IMR-90 (cell line): ENCODE measurements around the gene PLEKHB2. TPM values are rescaled to one million over a fixed set of nuclear protein-coding genes. Genes with fewer than 3 reads are reported as not detected.

Source experiments
- ATAC-seq: fragments of 200-7000 bp; cut with Tn5 transposase; 2 replicates; pipeline ENCODE4 v1.9.1; 2020; ENCODE audit warnings: low read depth, mild to moderate bottlenecking, moderate library complexity
- BruUV-seq: library from RNA; stranded (reverse); fragments of 400-500 nt; replicated peaks from 2 replicates; lab custom pipeline; 2021; lab: Mats Ljungman, UMichigan
- CTCF ChIA-PET: fragments of 300-600 bp; formaldehyde crosslinking; extraction: SDS; loops from one replicate; lab custom pipeline; 2021; ENCODE audit warnings: antibody characterized with exemption; lab: Yijun Ruan, JAX
- POLR2A ChIA-PET: fragments of 300-600 bp; sonication (Branson Sonifier 250); formaldehyde crosslinking; loops from one replicate; lab custom pipeline; 2022; ENCODE audit warnings: antibody characterized with exemption; ENCODE audit not compliant: unreplicated experiment; lab: Charles Lee
- DNase-seq: peaks from one replicate; pipeline ENCODE4 v3.0.0; 2013
- H2AFZ ChIP-seq: replicated peaks from 2 replicates; pipeline ENCODE3; 2013; ENCODE audit warnings: low read length, mild to moderate bottlenecking; ENCODE audit not compliant: poor library complexity
- H2AK5ac ChIP-seq: 2 replicates; pipeline ENCODE4 v1.6.1; 2013; ENCODE audit warnings: low read depth, low read length, inconsistent platforms
- H2AK9ac ChIP-seq: replicated peaks from 2 replicates; pipeline ENCODE3; 2013; ENCODE audit warnings: mild to moderate bottlenecking, low read depth, low read length, moderate library complexity; ENCODE audit not compliant: poor library complexity
- H2BK120ac ChIP-seq: 2 replicates; pipeline ENCODE4 v1.6.1; 2013; ENCODE audit warnings: low read depth, low read length, inconsistent platforms
- H2BK15ac ChIP-seq: 3 replicates; pipeline ENCODE4 v1.6.1; 2013; ENCODE audit warnings: low read depth, low read length, inconsistent platforms
- H2BK20ac ChIP-seq: 2 replicates; pipeline ENCODE4 v1.6.1; 2013; ENCODE audit warnings: low read depth, mild to moderate bottlenecking, inconsistent platforms, low read length, moderate library complexity
- H2BK5ac ChIP-seq: 2 replicates; pipeline ENCODE4 v1.6.1; 2013; ENCODE audit warnings: mild to moderate bottlenecking, low read depth, low read length, inconsistent platforms; ENCODE audit not compliant: poor library complexity, severe bottlenecking
- H3K14ac ChIP-seq: replicated peaks from 2 replicates; pipeline ENCODE4 v1.6.1; 2013; ENCODE audit warnings: low read depth, low read length, inconsistent platforms
- H3K18ac ChIP-seq: 2 replicates; pipeline ENCODE4 v1.6.1; 2013; ENCODE audit warnings: low read depth, low read length, control low read depth
- H3K23ac ChIP-seq: 2 replicates; pipeline ENCODE4 v1.6.1; 2013; ENCODE audit warnings: low read depth, low read length, inconsistent platforms
- H3K27ac ChIP-seq: 2 replicates; pipeline ENCODE4 v1.5.1; 2013; ENCODE audit warnings: mild to moderate bottlenecking, control low read depth, low read length; ENCODE audit not compliant: insufficient read depth
- H3K27me3 ChIP-seq: 2 replicates; pipeline ENCODE4 v1.6.1; 2013; ENCODE audit warnings: low read length; ENCODE audit not compliant: control insufficient read depth, insufficient read depth
- H3K36me3 ChIP-seq: 2 replicates; pipeline ENCODE4 v1.6.1; 2013; ENCODE audit warnings: low read length, mixed read lengths; ENCODE audit not compliant: control insufficient read depth, insufficient read depth
- H3K4ac ChIP-seq: 2 replicates; pipeline ENCODE4 v1.6.1; 2013; ENCODE audit warnings: low read depth, low read length, inconsistent platforms
- H3K4me1 ChIP-seq: 2 replicates; pipeline ENCODE4 v1.6.1; 2013; ENCODE audit warnings: low read length, mixed read lengths; ENCODE audit not compliant: control insufficient read depth, insufficient read depth
- H3K4me2 ChIP-seq: 2 replicates; pipeline ENCODE4 v1.6.1; 2013; ENCODE audit warnings: low read depth, mild to moderate bottlenecking, control low read depth, low read length, moderate library complexity
- H3K4me3 ChIP-seq: 2 replicates; pipeline ENCODE4 v1.5.1; 2013; ENCODE audit warnings: low read depth, mild to moderate bottlenecking, control low read depth, low read length, moderate library complexity; ENCODE audit not compliant: insufficient read depth
- H3K56ac ChIP-seq: 2 replicates; pipeline ENCODE4 v1.6.1; 2013; ENCODE audit warnings: low read length, inconsistent platforms; ENCODE audit not compliant: insufficient read depth; ENCODE audit errors: extremely low read depth
- H3K79me1 ChIP-seq, 2 experiments: 2 replicates each; pipeline ENCODE4 v1.6.1; 2013; ENCODE audit warnings: low read length in 2 of 2, inconsistent platforms in 1 of 2, low read depth in 1 of 2
- H3K9ac ChIP-seq: 2 replicates; pipeline ENCODE4 v1.6.1; 2013; ENCODE audit warnings: low read depth, low read length, control low read depth
- H3K9me1 ChIP-seq: 2 replicates; pipeline ENCODE4 v1.6.1; 2013; ENCODE audit warnings: low read length, inconsistent platforms; ENCODE audit not compliant: insufficient read depth
- H3K9me3 ChIP-seq: 2 replicates; pipeline ENCODE4 v1.6.1; 2013; ENCODE audit warnings: low read length; ENCODE audit not compliant: control insufficient read depth, insufficient read depth
- H4K20me1 ChIP-seq: 2 replicates; pipeline ENCODE4 v1.6.1; 2013; ENCODE audit warnings: low read length, inconsistent platforms; ENCODE audit not compliant: insufficient read depth
- H4K5ac ChIP-seq: 2 replicates; pipeline ENCODE4 v1.6.1; 2013; ENCODE audit warnings: mild to moderate bottlenecking, low read depth, low read length, control low read depth
- H4K8ac ChIP-seq, 2 experiments: 2 replicates each; pipeline ENCODE4 v1.6.1; 2013; ENCODE audit warnings: low read depth in 2 of 2, low read length in 2 of 2, control low read depth in 1 of 2, inconsistent platforms in 1 of 2
- H4K91ac ChIP-seq: 2 replicates; pipeline ENCODE4 v1.6.1; 2013; ENCODE audit warnings: low read depth, low read length, inconsistent platforms; ENCODE audit not compliant: insufficient read depth
- BHLHE40 ChIP-seq: fragments of 150-350 bp; IDR thresholded peaks from 2 replicates; pipeline ENCODE4 v1.6.1; 2016; ENCODE audit warnings: mild to moderate bottlenecking, low read depth, low read length
- CEBPB ChIP-seq: IDR thresholded peaks from 2 replicates; pipeline ENCODE4 v1.6.1; 2012; ENCODE audit warnings: low read depth, low read length, improper control_type of control experiment
- CHD1 ChIP-seq: IDR thresholded peaks from 2 replicates; pipeline ENCODE4 v1.6.1; 2012; ENCODE audit warnings: low read depth, low read length, improper control_type of control experiment
- CTCF ChIP-seq: conservative IDR thresholded peaks from 2 replicates; pipeline ENCODE4 v1.5.1; 2012; ENCODE audit warnings: mild to moderate bottlenecking, low read depth, low read length, improper control_type of control experiment
- FOS ChIP-seq: fragments of 150-350 bp; IDR thresholded peaks from 2 replicates; pipeline ENCODE4 v1.6.1; 2016; ENCODE audit warnings: low read depth, low read length
- MAFK ChIP-seq: IDR thresholded peaks from 2 replicates; pipeline ENCODE4 v1.6.1; 2012; ENCODE audit warnings: low read depth, low read length, improper control_type of control experiment
- MAZ ChIP-seq: IDR thresholded peaks from 2 replicates; pipeline ENCODE4 v1.6.1; 2012; ENCODE audit warnings: low read depth, mild to moderate bottlenecking, low read length, improper control_type of control experiment, moderate library complexity, borderline replicate concordance
- MXI1 ChIP-seq: IDR thresholded peaks from 2 replicates; pipeline ENCODE4 v1.6.1; 2012; ENCODE audit warnings: low read depth, mild to moderate bottlenecking, low read length, moderate library complexity, borderline replicate concordance
- NFE2L2 ChIP-seq: fragments of 150-350 bp; IDR thresholded peaks from 2 replicates; pipeline ENCODE4 v1.6.1; 2016; ENCODE audit warnings: low read depth, mild to moderate bottlenecking, low read length
- POLR2A ChIP-seq: IDR thresholded peaks from 2 replicates; pipeline ENCODE4 v1.6.1; 2012; ENCODE audit warnings: mild to moderate bottlenecking, low read depth, low read length
- RAD21 ChIP-seq: IDR thresholded peaks from 2 replicates; pipeline ENCODE4 v1.6.1; 2012; ENCODE audit warnings: low read length, improper control_type of control experiment
- RCOR1 ChIP-seq: IDR thresholded peaks from 2 replicates; pipeline ENCODE4 v1.6.1; 2012; ENCODE audit warnings: mild to moderate bottlenecking, low read length, improper control_type of control experiment; ENCODE audit not compliant: insufficient replicate concordance
- RFX5 ChIP-seq: IDR thresholded peaks from 2 replicates; pipeline ENCODE4 v1.8.0; 2012; ENCODE audit warnings: low read depth, mild to moderate bottlenecking, low read length, moderate library complexity
- SMC3 ChIP-seq: fragments of 150-350 bp; IDR thresholded peaks from 2 replicates; pipeline ENCODE4 v1.6.1; 2016; ENCODE audit warnings: low read depth, mild to moderate bottlenecking, antibody characterized with exemption, low read length, moderate library complexity
- USF2 ChIP-seq: fragments of 150-350 bp; IDR thresholded peaks from 2 replicates; pipeline ENCODE4 v1.6.1; 2017; ENCODE audit warnings: mild to moderate bottlenecking, antibody characterized with exemption, low read length, low read depth
- WGBS, 2 experiments: methylation state at CpG; one replicate each; pipeline versions ENCODE4 v1.1.5 to v1.1.7; 2013; ENCODE audit warnings: missing lambda C conversion rate in 2 of 2; ENCODE audit not compliant: insufficient read length in 1 of 2; ENCODE audit errors: extremely low coverage in 2 of 2; 5-methylcytosine and 5-hydroxymethylcytosine counted together
- dilution Hi-C: fragments of 300-500 bp; cut with HindIII; formaldehyde crosslinking; loops from one replicate; pipeline ENCODE4 v1.14.3; 2018; ENCODE audit warnings: low sequenced_read_pairs; ENCODE audit not compliant: unreplicated experiment
- in situ Hi-C: fragments of 300-500 bp; cut with MboI; formaldehyde crosslinking; loops from 3 replicates; pipeline ENCODE4 v1.14.3; 2019; ENCODE audit warnings: low sequenced_read_pairs, inconsistent platforms, mixed read lengths
- intact Hi-C: fragments of 100-400 bp; cut with micrococcal nuclease; formaldehyde crosslinking; loops from 2 replicates; pipeline ENCODE4 v1.10.0; 2022
- polyA plus RNA-seq, 3 experiments: library from polyadenylated mRNA; depleted of rRNA; stranded (reverse); fragments of >200 nt; gene quantifications; 2 replicates each; pipeline ENCODE4 v1.2.3, GENCODE V29; 2012; ENCODE audit warnings: low replicate concordance in 1 of 3
- total RNA-seq: library from RNA; depleted of rRNA; stranded (reverse); fragments of >200 nt; gene quantifications from 2 replicates; pipeline ENCODE4 v1.2.3, GENCODE V29; 2012
- TF ChIP-seq, protein P1 (sequence below): fragments of 150-350 bp; IDR thresholded peaks from 2 replicates; pipeline ENCODE4 v1.6.1; 2016; ENCODE audit warnings: low read depth, mild to moderate bottlenecking, low read length, moderate library complexity, borderline replicate concordance

The PLEKHB2 gene
- total and polyA plus RNA-seq, 2 of the 4 experiments (the other 2 are of a cell fraction) = 62.9 to 82.1 TPM

DNA sequence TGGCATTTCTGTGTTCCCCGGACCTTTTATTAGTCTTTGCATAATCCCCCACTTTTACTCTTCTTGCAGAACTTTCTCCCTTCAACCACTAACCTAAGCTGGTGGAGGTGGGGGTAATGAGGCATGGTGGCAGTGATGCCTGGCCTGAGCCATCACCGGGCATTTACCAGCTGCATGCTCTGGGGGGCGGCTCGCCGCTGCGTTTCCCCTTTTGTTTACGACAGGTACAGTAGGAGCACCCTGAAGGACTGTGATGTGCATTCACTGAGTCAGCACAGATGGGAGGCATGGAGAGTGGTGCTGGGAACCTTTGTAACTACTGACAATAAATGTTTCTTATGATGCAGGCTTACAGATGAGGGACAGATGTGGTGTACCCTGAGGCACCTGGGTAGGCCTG lies 46.9 kb downstream of the PLEKHB2 start:
- Histone ChIP-seq H3K27me3 (no peaks in the 10 kb centered on the region), H4K8ac (no peak overlapping the region), H3K18ac (no peak overlapping the region), H3K23ac (no peak overlapping the region), H2BK5ac (no peak overlapping the region), H4K20me1 (no peaks in the 10 kb centered on the region), H3K27ac (no peak overlapping the region), H3K36me3 (peaks cover 13% of the 10 kb centered on the region), H3K4me1 (no peaks in the 10 kb centered on the region), H2AK9ac (no peak overlapping the region), H2AK5ac (no peak overlapping the region), H3K4ac (no peak overlapping the region), H2BK20ac (no peak overlapping the region), H3K9ac (no peak overlapping the region), H3K4me3 (no peak overlapping the region), H3K4me2 (no peak overlapping the region), H3K9me1 (no peaks in the 10 kb centered on the region), H3K79me1 (no peaks in the 10 kb centered on the region; a peak in 1 of 4 replicates), H3K9me3 (no peaks in the 10 kb centered on the region), H2BK15ac (no peak overlapping the region), H4K91ac (no peak overlapping the region), H3K56ac (no peak overlapping the region), H3K14ac (no peak overlapping the region), H2AFZ (no peak overlapping the region), H4K5ac (no peak overlapping the region), H2BK120ac (no peak overlapping the region)
- TF ChIP-seq MAFK (no peak), USF2 (no peak), POLR2A (no peak), BHLHE40 (no peak), CHD1 (no peak), RFX5 (no peak), CEBPB (no peak), NFE2L2 (no peak), MXI1 (no peak), SMC3 (no peak), RCOR1 (no peak), CTCF (no peak), FOS (no peak), RAD21 (no peak), MAZ (no peak)
- TF ChIP-seq, protein P1, sequence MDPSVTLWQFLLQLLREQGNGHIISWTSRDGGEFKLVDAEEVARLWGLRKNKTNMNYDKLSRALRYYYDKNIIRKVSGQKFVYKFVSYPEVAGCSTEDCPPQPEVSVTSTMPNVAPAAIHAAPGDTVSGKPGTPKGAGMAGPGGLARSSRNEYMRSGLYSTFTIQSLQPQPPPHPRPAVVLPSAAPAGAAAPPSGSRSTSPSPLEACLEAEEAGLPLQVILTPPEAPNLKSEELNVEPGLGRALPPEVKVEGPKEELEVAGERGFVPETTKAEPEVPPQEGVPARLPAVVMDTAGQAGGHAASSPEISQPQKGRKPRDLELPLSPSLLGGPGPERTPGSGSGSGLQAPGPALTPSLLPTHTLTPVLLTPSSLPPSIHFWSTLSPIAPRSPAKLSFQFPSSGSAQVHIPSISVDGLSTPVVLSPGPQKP = no peak
- dilution Hi-C loops (no loop called here), intact Hi-C loops (loop anchor here (5.0 kb wide), 1 partner anchor 650 kb away; no protein-coding TSS in a partner anchor), in situ Hi-C loops (loop anchor here (25.0 kb wide), 1 partner anchor 185 kb away; no protein-coding TSS in a partner anchor)
- ATAC-seq (no peak), DNase-seq (no peak)
- BruUV-seq = no TSS peak
- ChIA-PET POLR2A (no interaction called here), CTCF (no interaction called here)
- WGBS, 2 experiments = no CpG with 5 or more reads among the region's 7 CpGs
